GM12801 (cell line): ENCODE results near the gene TUT4.

Experiments
- CTCF ChIP-seq: IDR thresholded peaks from one replicate; pipeline ENCODE4 v1.5.1; 2011; ENCODE audit warnings: control low read depth; ENCODE audit not compliant: insufficient read length; ENCODE audit errors: extremely low read depth

TUT4 gene

GRCh38 chr1:52544665-52545525 is 8.0 kb downstream of the TUT4 start:
- TF ChIP-seq CTCF: no peak

- TF ChIP-seq CTCF: no peak
These were observed 10.7 kb downstream of the TUT4 start for GRCh38 chr1:52542085-52542688.

GRCh38 chr1:52534928-52535764 is 17.7 kb downstream of the TUT4 start:
- TF ChIP-seq CTCF: no peak

- no peak for TF ChIP-seq CTCF
These were observed 19.2 kb downstream of the TUT4 start for GRCh38 chr1:52533713-52534112.

GRCh38 chr1:52532731-52533327 is 20.1 kb downstream of the TUT4 start:
- no peak for TF ChIP-seq CTCF

- TF ChIP-seq CTCF: no peak
These were observed 20.6 kb downstream of the TUT4 start for GRCh38 chr1:52532247-52532646.
